ENCODE results near the gene SAC3D1.

The SAC3D1 gene

DNA sequence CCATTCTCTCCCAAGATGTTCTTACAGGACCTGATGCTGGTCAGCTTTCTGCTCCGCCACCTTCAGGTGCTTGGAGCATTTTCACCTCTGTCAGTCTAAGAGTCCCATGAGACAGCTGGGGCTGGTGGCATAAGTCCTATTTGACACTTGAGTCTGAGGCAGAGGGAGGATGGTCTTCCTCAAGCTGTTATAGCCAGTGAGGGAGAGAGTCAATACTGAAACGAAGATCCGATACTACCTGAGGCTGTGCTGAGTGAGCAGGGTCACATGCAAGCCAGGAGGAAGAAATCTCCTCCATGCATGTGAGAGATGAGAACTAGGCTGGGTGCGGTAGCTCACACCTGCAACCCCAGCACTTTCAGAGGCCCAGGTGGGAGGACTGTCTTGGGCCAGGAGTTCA is 48.6 kb downstream of the SAC3D1 start:
- DNase-seq (ENCODE audit: low read depth) = no peak
- TF ChIP-seq CTCF (conservative IDR thresholded peaks at IDR 0.05; ENCODE audit: control insufficient read depth, insufficient read depth, low read depth, low read length) = no peak
- H3K4me3 ChIP-seq (ENCODE audit: control insufficient read depth, low read depth, low read length) = no peak overlapping the region

DNA sequence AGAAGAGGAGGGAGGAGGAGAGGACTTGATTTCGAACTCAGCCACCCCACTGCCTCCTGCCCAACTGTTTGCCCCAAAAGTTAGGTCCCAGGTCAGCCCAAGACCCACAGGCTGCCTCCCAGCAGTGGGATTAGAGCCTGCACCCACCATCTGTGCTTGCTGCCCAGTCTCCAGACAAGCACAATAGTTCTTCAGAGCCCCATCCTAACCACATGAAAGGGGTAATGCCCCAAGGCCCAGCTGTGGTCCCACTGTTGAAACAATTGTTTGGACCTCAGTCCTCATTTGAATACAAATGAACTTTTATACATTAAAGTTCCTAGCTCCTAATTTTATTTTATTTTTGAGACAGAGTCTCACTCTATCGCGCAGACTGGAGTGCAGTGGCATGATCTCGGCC is 49.6 kb downstream of the SAC3D1 start:
- no peak overlapping the region for H3K4me3 ChIP-seq (ENCODE audit: control insufficient read depth, low read depth, low read length)
- no peak for DNase-seq (ENCODE audit: low read depth)
- no peak for TF ChIP-seq CTCF (conservative IDR thresholded peaks at IDR 0.05; ENCODE audit: control insufficient read depth, insufficient read depth, low read depth, low read length)
